Peyer's patch (tissue), 4 donors: ENCODE measurements around the gene TEX264. TPM values are rescaled to one million over a fixed set of nuclear protein-coding genes. Genes with fewer than 3 reads are reported as not detected.

Experiments
- DNase-seq, 3 donors: peaks; one replicate each; pipeline ENCODE4 v3.0.0-alpha.2; 2017 to 2019
- H3K27ac ChIP-seq, 4 donors: fragments of 200-600 bp; sonication (generic); one replicate each; pipeline ENCODE4 v1.5.1; 2016 to 2019
- H3K27me3 ChIP-seq, 2 donors: fragments of 200-600 bp; sonication (generic); one replicate each; pipeline ENCODE4 v1.5.1; 2019
- H3K36me3 ChIP-seq, 3 donors: fragments of 200-600 bp; sonication (generic); one replicate each; pipeline ENCODE4 v1.5.1; 2016 to 2019
- H3K4me1 ChIP-seq, 4 donors: fragments of 200-600 bp; sonication (generic); one replicate each; pipeline ENCODE4 v1.5.1; 2016 to 2019
- H3K4me3 ChIP-seq, 4 donors: fragments of 200-600 bp; sonication (generic); 1 replicate in 3 of 4; 2 replicates in 1 of 4; pipeline ENCODE4 v1.5.1; 2016 to 2019; ENCODE audit warnings: mild to moderate bottlenecking in 1 of 4
- H3K9me3 ChIP-seq, 4 donors: fragments of 200-600 bp; sonication (generic); one replicate each; pipeline ENCODE4 v1.5.1; 2016 to 2019; ENCODE audit warnings: mild to moderate bottlenecking in 1 of 4
- CTCF ChIP-seq, 6 experiments: fragments of 450-650 bp in 4 of 6; fragments of 200-600 bp in 2 of 6; sonication (generic) in 1 of 6; IDR thresholded peaks; one replicate each; pipeline ENCODE4 v1.5.1; 2017 to 2019; ENCODE audit warnings: antibody characterized with exemption in 6 of 6, mild to moderate bottlenecking in 3 of 6, moderate library complexity in 1 of 6
- POLR2A ChIP-seq, 2 donors: fragments of 450-650 bp; IDR thresholded peaks; one replicate each; pipeline ENCODE4 v1.5.1; 2017; ENCODE audit warnings: antibody characterized with exemption in 2 of 2, mild to moderate bottlenecking in 2 of 2, moderate library complexity in 2 of 2
- total RNA-seq, 4 donors: library from RNA; depleted of rRNA; stranded (reverse); fragments of >200 nt; gene quantifications; one replicate each; pipeline ENCODE4 v1.1.0, GENCODE V29; 2016

The TEX264 gene
- total RNA-seq, 4 donors from 2014 or later: 22.3 to 118 (median 83.2) TPM

- H3K27me3 ChIP-seq: no peaks in the 10 kb centered on the region
- DNase-seq: no peak
- H3K36me3 ChIP-seq: peaks cover 0 to 33% (median 0%) of the 10 kb centered on the region in 3 donors
- peak overlapping the region in 3 of 4 donors; percentile 5 to 65 (median 13) for H3K27ac ChIP-seq
- peaks cover 0 to 33% (median 18%) of the 10 kb centered on the region in 4 donors for H3K4me1 ChIP-seq
- TF ChIP-seq POLR2A (IDR thresholded peaks at IDR 0.05) (no peak), CTCF (IDR thresholded peaks at IDR 0.05) (no peak)
- H3K4me3 ChIP-seq: no peak overlapping the region
- H3K9me3 ChIP-seq: no peaks in the 10 kb centered on the region
Measured at GRCh38 chr3:51680663-51681230, 9.7 kb downstream of the TEX264 start.

DNA sequence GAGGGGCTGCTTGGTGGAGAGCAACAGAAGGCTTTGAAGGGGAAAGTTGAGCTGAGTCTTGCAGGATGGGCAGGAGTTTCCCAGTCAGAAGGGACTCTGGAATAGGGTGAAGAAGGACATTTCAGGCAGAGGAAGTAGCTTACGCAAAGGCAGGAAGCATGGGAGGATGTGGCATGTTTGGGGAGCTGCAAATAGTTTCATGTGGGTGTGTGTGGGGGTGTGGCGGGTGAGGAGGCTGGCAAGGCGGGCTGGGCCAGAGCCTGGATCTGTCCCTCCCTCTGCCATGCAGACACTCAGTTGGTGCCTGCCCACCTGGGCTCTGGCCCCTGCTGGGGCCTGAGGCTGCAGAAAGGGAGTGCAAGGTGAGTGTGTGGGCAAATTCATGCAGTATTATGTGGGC, 10.4 kb downstream of the TEX264 start:
- no peaks in the 10 kb centered on the region for H3K27me3 ChIP-seq
- peak overlapping the region; percentile 3 to 65 (median 27) for H3K27ac ChIP-seq
- no peak for TF ChIP-seq CTCF (IDR thresholded peaks at IDR 0.05)
- no peak for TF ChIP-seq POLR2A (IDR thresholded peaks at IDR 0.05)
- H3K36me3 ChIP-seq: peaks cover 0 to 35% (median 0%) of the 10 kb centered on the region in 3 donors
- peak overlapping the region in 1 of 4 donors; percentile 2 for H3K4me3 ChIP-seq
- H3K4me1 ChIP-seq: peaks cover 0 to 39% (median 23%) of the 10 kb centered on the region in 4 donors
- DNase-seq: peak in 2 of 3 donors; percentile 71 to 77
- H3K9me3 ChIP-seq: no peaks in the 10 kb centered on the region

DNA sequence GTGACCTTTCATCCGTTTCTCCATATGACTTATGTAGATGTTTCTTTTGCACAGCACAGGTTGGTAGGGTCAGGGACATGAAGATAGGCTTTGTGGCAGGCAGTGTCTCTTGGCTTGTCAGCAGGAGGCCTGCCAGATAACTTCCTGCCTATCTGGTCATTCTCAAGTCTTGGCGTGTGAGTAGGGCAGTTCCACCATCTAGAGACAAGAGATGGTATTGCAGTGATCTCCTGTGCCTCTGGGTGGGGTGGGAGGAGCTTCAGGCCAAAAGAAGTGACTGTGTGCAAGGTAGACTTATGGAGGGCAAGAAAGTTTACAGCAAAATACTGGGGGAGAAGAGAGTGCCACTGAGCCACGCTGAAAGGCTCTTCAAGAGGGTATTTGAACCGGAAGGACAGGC, 11.0 kb downstream of the TEX264 start:
- Histone ChIP-seq H3K27ac (peak overlapping the region in 3 of 4 donors; percentile 3 to 65 (median 49)), H3K36me3 (peaks cover 0 to 38% (median 0%) of the 10 kb centered on the region in 3 donors), H3K27me3 (no peaks in the 10 kb centered on the region)

GRCh38 chr3:51682526-51682925, 11.5 kb downstream of the TEX264 start:
- TF ChIP-seq POLR2A (IDR thresholded peaks at IDR 0.05) (no peak), CTCF (IDR thresholded peaks at IDR 0.05) (no peak)
- Histone ChIP-seq H3K27me3 (no peaks in the 10 kb centered on the region), H3K9me3 (no peaks in the 10 kb centered on the region), H3K4me3 (no peak overlapping the region), H3K4me1 (peaks cover 0 to 39% (median 31%) of the 10 kb centered on the region in 4 donors), H3K27ac (no peak overlapping the region), H3K36me3 (peaks cover 0 to 43% (median 0%) of the 10 kb centered on the region in 3 donors)
- DNase-seq: no peak

More for the DNA sequence above, 11.0 kb downstream of the TEX264 start:
- Histone ChIP-seq H3K4me1 (peaks cover 0 to 39% (median 29%) of the 10 kb centered on the region in 4 donors), H3K4me3 (no peak overlapping the region), H3K9me3 (no peaks in the 10 kb centered on the region)
- TF ChIP-seq CTCF (IDR thresholded peaks at IDR 0.05) (peak; percentile 79 to 94 (median 92)), POLR2A (IDR thresholded peaks at IDR 0.05) (no peak)
- DNase-seq: peak; percentile 59 to 87 (median 79)

DNA sequence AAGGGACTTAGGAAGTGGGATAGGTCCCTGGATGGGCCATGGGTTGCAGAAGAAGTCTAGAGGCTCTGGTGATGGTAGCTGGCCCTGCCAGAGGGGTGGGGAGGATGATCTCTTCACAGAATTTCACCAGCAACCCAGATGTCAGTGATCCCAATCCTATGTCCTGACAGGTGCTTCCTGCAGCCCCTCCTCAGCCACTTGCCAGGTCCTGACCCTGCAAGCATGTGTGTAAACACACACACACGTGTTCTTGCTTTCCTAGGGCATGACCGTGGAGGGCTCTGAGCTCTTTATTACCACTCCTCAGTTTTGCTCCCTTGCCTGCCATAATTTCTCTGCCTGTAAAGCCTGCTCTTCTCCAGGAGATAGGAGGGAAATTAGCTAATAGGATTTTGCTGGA, 12.5 kb downstream of the TEX264 start:
- Histone ChIP-seq H3K27me3 (no peaks in the 10 kb centered on the region), H3K4me1 (peaks cover 0 to 39% (median 31%) of the 10 kb centered on the region in 4 donors), H3K27ac (no peak overlapping the region), H3K4me3 (no peak overlapping the region), H3K36me3 (peaks cover 0 to 45% (median 0%) of the 10 kb centered on the region in 3 donors), H3K9me3 (no peaks in the 10 kb centered on the region)
- TF ChIP-seq POLR2A (IDR thresholded peaks at IDR 0.05) (no peak), CTCF (IDR thresholded peaks at IDR 0.05) (no peak)
- DNase-seq: no peak
